Vagina (tissue), 2 donors: ENCODE results near the gene GPC5.

Experiments
- POLR2A ChIP-seq, 2 donors: fragments of 450-650 bp; IDR thresholded peaks; one replicate each; pipeline ENCODE4 v1.6.1; 2017; ENCODE audit warnings: antibody characterized with exemption in 2 of 2, mild to moderate bottlenecking in 2 of 2, moderate library complexity in 2 of 2
- TF ChIP-seq, protein P1 (sequence below), 3 experiments: fragments of 450-650 bp in 2 of 3; fragments of 200-600 bp in 1 of 3; sonication (generic) in 1 of 3; IDR thresholded peaks; one replicate each; pipeline ENCODE4 v1.5.1; 2017 to 2019; ENCODE audit warnings: antibody characterized with exemption in 3 of 3, mild to moderate bottlenecking in 2 of 3, moderate library complexity in 2 of 3

DNA sequence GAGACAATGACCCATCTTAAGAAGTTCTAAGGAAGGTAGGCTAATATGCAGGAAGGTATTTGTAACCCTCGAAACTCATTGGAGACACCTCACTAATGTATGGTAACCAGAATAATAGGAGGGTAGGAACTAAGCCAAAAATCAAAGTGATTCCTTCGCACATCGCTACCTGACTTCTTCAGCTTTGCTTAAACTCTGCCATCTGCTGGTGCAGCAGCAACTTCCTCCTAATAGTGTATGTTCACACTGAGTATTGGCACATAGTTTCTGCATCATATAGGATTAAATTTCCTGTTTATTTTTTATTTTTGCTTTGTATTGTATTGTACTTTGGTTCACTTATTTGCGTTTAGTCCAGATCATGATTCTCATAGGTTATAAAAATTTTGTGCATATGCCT, 676.2 kb downstream of the GPC5 start:
- TF ChIP-seq, protein P1, sequence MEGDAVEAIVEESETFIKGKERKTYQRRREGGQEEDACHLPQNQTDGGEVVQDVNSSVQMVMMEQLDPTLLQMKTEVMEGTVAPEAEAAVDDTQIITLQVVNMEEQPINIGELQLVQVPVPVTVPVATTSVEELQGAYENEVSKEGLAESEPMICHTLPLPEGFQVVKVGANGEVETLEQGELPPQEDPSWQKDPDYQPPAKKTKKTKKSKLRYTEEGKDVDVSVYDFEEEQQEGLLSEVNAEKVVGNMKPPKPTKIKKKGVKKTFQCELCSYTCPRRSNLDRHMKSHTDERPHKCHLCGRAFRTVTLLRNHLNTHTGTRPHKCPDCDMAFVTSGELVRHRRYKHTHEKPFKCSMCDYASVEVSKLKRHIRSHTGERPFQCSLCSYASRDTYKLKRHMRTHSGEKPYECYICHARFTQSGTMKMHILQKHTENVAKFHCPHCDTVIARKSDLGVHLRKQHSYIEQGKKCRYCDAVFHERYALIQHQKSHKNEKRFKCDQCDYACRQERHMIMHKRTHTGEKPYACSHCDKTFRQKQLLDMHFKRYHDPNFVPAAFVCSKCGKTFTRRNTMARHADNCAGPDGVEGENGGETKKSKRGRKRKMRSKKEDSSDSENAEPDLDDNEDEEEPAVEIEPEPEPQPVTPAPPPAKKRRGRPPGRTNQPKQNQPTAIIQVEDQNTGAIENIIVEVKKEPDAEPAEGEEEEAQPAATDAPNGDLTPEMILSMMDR (IDR thresholded peaks at IDR 0.05) = no peak
- TF ChIP-seq POLR2A (IDR thresholded peaks at IDR 0.05) = no peak
